AG04449 (cell line): ENCODE measurements around the gene ORC6.

ENCODE experiments used
- CTCF ChIA-PET: fragments of 350-600 bp; formaldehyde crosslinking; extraction: SDS; loops from one replicate; lab custom pipeline; 2021; ENCODE audit warnings: antibody characterized with exemption; lab: Yijun Ruan, JAX
- POLR2A ChIA-PET: fragments of 400-600, 350-600 bp; formaldehyde crosslinking; extraction: SDS; loops from one replicate; lab custom pipeline; 2020; ENCODE audit warnings: antibody characterized with exemption, inconsistent platforms; lab: Yijun Ruan, JAX
- DNase-seq: peaks from one replicate; pipeline ENCODE4 v3.0.0-alpha.2; 2010; ENCODE audit warnings: low read depth, low spot score
- H3K4me3 ChIP-seq: 2 replicates; pipeline ENCODE4 v1.5.1; 2011; ENCODE audit warnings: low read depth, mild to moderate bottlenecking, control low read depth, low read length
- CTCF ChIP-seq: IDR thresholded peaks from one replicate; pipeline ENCODE4 v1.5.1; 2011; ENCODE audit warnings: mild to moderate bottlenecking, moderate library complexity, low read length, control low read depth, inconsistent platforms; ENCODE audit not compliant: insufficient read depth; ENCODE audit errors: missing control alignments

ORC6 gene

DNA sequence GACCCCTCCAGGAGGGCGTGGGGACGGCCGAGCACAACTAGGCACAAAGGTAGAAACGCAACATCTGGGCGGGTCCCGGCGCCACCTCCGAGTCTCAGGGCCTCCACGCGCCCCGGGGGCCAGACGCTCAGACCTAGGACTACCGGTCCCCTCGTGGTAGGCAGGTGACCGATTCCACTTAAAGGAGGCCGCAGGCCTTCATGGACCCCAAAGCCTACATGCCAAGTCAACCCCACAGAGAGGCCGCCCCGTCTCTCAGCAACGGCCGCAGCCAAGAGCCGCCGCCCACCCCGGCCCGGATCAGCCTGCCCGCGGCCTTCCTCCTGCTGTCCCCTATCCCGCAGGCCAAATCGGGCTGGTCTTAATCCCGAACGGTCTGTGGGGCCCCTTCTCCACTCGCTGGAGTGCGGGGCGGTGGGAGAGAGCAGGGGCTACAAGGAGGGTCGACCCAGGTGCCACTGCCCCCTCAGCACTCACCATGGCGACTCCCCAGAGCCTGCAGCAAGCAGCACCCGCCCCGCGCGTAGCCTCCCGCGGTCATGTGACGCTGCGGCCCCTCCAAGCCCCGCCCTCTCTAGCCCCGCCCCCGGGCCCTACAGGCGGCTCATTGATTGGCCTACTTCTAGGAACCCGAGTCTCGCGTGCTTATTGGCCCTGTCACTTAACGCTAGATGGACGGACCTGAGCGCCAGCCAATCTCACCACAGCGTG is 650 bp upstream of the ORC6 start, which contains the start of gene VPS35:
Gene VPS35 (minus strand): TSS at position 525 of the 711 bp plus-strand sequence. CDS start 45 bp downstream, at position 480.
- H3K4me3 ChIP-seq, result peak within 1 kb of the TSS; percentile 89
- DNase-seq, result peak; percentile 93
- CTCF ChIA-PET, result interaction anchor here (3.7 kb wide), 1 partner anchor 59 kb away, joined by 16 read pairs; no protein-coding TSS in a partner anchor
- POLR2A ChIA-PET, result no interaction called here
- TF ChIP-seq CTCF, result peak; percentile 7

GRCh38 chr16:46690281-46691178 is 1.1 kb downstream of the ORC6 start:
- CTCF ChIA-PET, result interaction anchor here (0.8 to 3.7 kb wide), 10 partner anchors 9 to 116 kb away, joined by 3 to 16 read pairs (median 4); no protein-coding TSS in a partner anchor
- DNase-seq, result no peak
- TF ChIP-seq CTCF, result no peak
- H3K4me3 ChIP-seq, result peak overlapping the region; percentile 89
- POLR2A ChIA-PET, result interaction anchor here (0.6 kb wide), 1 partner anchor 148 kb away, joined by 4 read pairs; no protein-coding TSS in a partner anchor

GRCh38 chr16:46691726-46692125 is 2.3 kb downstream of the ORC6 start:
- CTCF ChIA-PET, result interaction anchor here (1.0 to 3.7 kb wide), 7 partner anchors 8 to 109 kb away, joined by 3 to 16 read pairs (median 4); no protein-coding TSS in a partner anchor
- POLR2A ChIA-PET, result no interaction called here
- no peak for DNase-seq
- no peak for TF ChIP-seq CTCF
- H3K4me3 ChIP-seq, result no peak overlapping the region; the same call in 1 of the 2 replicates

GRCh38 chr16:46693598-46693997 is 4.1 kb downstream of the ORC6 start:
- H3K4me3 ChIP-seq, result no peak overlapping the region
- no peak for DNase-seq
- TF ChIP-seq CTCF, result no peak
- CTCF ChIA-PET, result interaction anchor here (0.6 to 1.4 kb wide), 4 partner anchors 11 to 64 kb away, joined by 3 to 6 read pairs (median 4); no protein-coding TSS in a partner anchor
- POLR2A ChIA-PET, result no interaction called here

- CTCF ChIA-PET, result interaction anchor here (1.2 to 1.4 kb wide), 2 partner anchors 9 to 22 kb away, joined by 3 read pairs; no protein-coding TSS in a partner anchor
Measured at GRCh38 chr16:46695937-46696336, 6.5 kb downstream of the ORC6 start.

More at GRCh38 chr16:46695937-46696336, 6.5 kb downstream of the ORC6 start:
- no peak for DNase-seq
- POLR2A ChIA-PET, result no interaction called here
- TF ChIP-seq CTCF, result no peak
- H3K4me3 ChIP-seq, result no peak overlapping the region
